OCI-LY1 (cell line): ENCODE results near the gene PTPRN2.

Experiments used
- CTCF ChIP-seq: fragments of 200-600 bp; sonication (generic), shearing (Covaris generic); IDR thresholded peaks from 2 replicates; pipeline ENCODE4 v1.5.1; 2017; ENCODE audit warnings: mild to moderate bottlenecking, antibody characterized with exemption, low read length, moderate library complexity, mixed read lengths
- EZH2 ChIP-seq: fragments of 200-600 bp; sonication (generic), shearing (Covaris generic); IDR thresholded peaks from 2 replicates; pipeline ENCODE4 v1.8.0; 2017; ENCODE audit warnings: borderline replicate concordance, mixed run types, mild to moderate bottlenecking, antibody characterized with exemption, low read length, moderate library complexity, mixed read lengths

GRCh38 chr7:158547817-158548216, 39.8 kb downstream of the PTPRN2 start:
- TF ChIP-seq CTCF (no peak), EZH2 (no peak)
